HEK293T (cell line): ENCODE data around the gene TRIM72.

Source experiments
- ARNT ChIP-seq: fragments of 450-650 bp; IDR thresholded peaks from 2 replicates; pipeline ENCODE4 v1.6.1; 2017; ENCODE audit warnings: mild to moderate bottlenecking
- BHLHE40 ChIP-seq: fragments of 450-650 bp; IDR thresholded peaks from 2 replicates; pipeline ENCODE4 v1.6.1; 2016; ENCODE audit warnings: mild to moderate bottlenecking, moderate library complexity, borderline replicate concordance
- FOXM1 ChIP-seq: fragments of 450-650 bp; IDR thresholded peaks from 2 replicates; pipeline ENCODE4 v1.6.1; 2017; ENCODE audit warnings: mild to moderate bottlenecking, borderline replicate concordance
- L3MBTL2 ChIP-seq: fragments of 450-650 bp; conservative IDR thresholded peaks from 2 replicates; pipeline ENCODE4 v1.6.1; 2016; ENCODE audit warnings: mild to moderate bottlenecking
- LEF1 ChIP-seq: fragments of 450-650 bp; IDR thresholded peaks from 2 replicates; pipeline ENCODE4 v1.6.1; 2017; ENCODE audit warnings: mild to moderate bottlenecking, borderline replicate concordance
- SP1 ChIP-seq: fragments of 450-650 bp; IDR thresholded peaks from 2 replicates; pipeline ENCODE4 v1.6.1; 2017

GRCh38 chr16:31224092-31224955 is 10.4 kb downstream of the TRIM72 start:
- TF ChIP-seq FOXM1 (no peak), SP1 (no peak), L3MBTL2 (no peak), BHLHE40 (no peak), LEF1 (no peak), ARNT (no peak)
